Esophagus squamous epithelium (tissue), 4 donors: ENCODE data around the gene SPTBN2.

Experiments used
- CTCF ChIP-seq, 6 experiments: fragments of 450-650 bp in 4 of 6; fragments of 200-600 bp in 2 of 6; sonication (generic) in 2 of 6; IDR thresholded peaks; one replicate each; pipeline ENCODE4 v1.5.1; 2016 to 2019; ENCODE audit warnings: antibody characterized with exemption in 6 of 6, mild to moderate bottlenecking in 4 of 6, moderate library complexity in 4 of 6
- POLR2A ChIP-seq, 4 donors: fragments of 450-650 bp; IDR thresholded peaks; one replicate each; pipeline ENCODE4 v1.6.1; 2017; ENCODE audit warnings: antibody characterized with exemption in 4 of 4, mild to moderate bottlenecking in 4 of 4, moderate library complexity in 3 of 4

- no peak for TF ChIP-seq CTCF (IDR thresholded peaks at IDR 0.05)
- no peak for TF ChIP-seq POLR2A (IDR thresholded peaks at IDR 0.05)
Observed at GRCh38 chr11:66641834-66642233, 87.2 kb downstream of the SPTBN2 start.
